ENCODE measurements around the gene FZR1.
A peak's percentile ranks its signal among the peaks of the same experiment; 100 is the strongest.

The FZR1 gene

GRCh38 chr19:3505598-3506383, at the start of gene FZR1:
TSS of gene FZR1 (plus strand) at chr19:3506311. CDS start at chr19:3522990, 16,679 bp downstream.
- DNase-seq, result peak; percentile 100

GRCh38 chr19:3456925-3457527, 49.1 kb upstream of the FZR1 start:
- no peak for DNase-seq

- DNase-seq, result no peak
Measured at GRCh38 chr19:3457528-3458228, 48.4 kb upstream of the FZR1 start.

- DNase-seq, result no peak
Measured at GRCh38 chr19:3458229-3459088, 47.7 kb upstream of the FZR1 start.

- DNase-seq, result no peak
Measured at GRCh38 chr19:3459089-3459881, 46.8 kb upstream of the FZR1 start.

- DNase-seq, result no peak
Measured at GRCh38 chr19:3459965-3460582, 46.0 kb upstream of the FZR1 start.

- no peak for DNase-seq
Measured at GRCh38 chr19:3462991-3463713, 43.0 kb upstream of the FZR1 start.

GRCh38 chr19:3463714-3464586, 42.2 kb upstream of the FZR1 start:
- no peak for DNase-seq

GRCh38 chr19:3464587-3465235, 41.4 kb upstream of the FZR1 start:
- DNase-seq, result no peak

GRCh38 chr19:3465552-3465951, 40.6 kb upstream of the FZR1 start:
- DNase-seq, result no peak

- DNase-seq, result no peak
Measured at GRCh38 chr19:3466635-3467034, 39.5 kb upstream of the FZR1 start.

- no peak for DNase-seq
Measured at GRCh38 chr19:3467437-3468198, 38.5 kb upstream of the FZR1 start.

GRCh38 chr19:3468211-3468610, 37.9 kb upstream of the FZR1 start:
- no peak for DNase-seq

GRCh38 chr19:3469638-3470499, 36.2 kb upstream of the FZR1 start:
- DNase-seq, result no peak

- DNase-seq, result no peak
Measured at GRCh38 chr19:3470500-3471128, 35.5 kb upstream of the FZR1 start.

GRCh38 chr19:3471954-3472655, 34.0 kb upstream of the FZR1 start:
- DNase-seq, result peak; percentile 34
